Activated CD4-positive, alpha-beta T cell treated with anti-CD3 and anti-CD28 coated beads, Interleukin-2, Interleukin-4, amounts not matched to agents 100 ng/mL and 50 ng/mL, durations not matched to agents 16 hours and 8 hours (primary cell): Measurements from ENCODE around the gene HPSE2.
A peak's percentile ranks its signal among the peaks of the same experiment; 100 is the strongest.

Source experiments
- DNase-seq: peaks from one replicate; pipeline ENCODE4 v3.0.0-alpha.2; 2020; ENCODE audit warnings: low spot score

HPSE2 gene

DNA sequence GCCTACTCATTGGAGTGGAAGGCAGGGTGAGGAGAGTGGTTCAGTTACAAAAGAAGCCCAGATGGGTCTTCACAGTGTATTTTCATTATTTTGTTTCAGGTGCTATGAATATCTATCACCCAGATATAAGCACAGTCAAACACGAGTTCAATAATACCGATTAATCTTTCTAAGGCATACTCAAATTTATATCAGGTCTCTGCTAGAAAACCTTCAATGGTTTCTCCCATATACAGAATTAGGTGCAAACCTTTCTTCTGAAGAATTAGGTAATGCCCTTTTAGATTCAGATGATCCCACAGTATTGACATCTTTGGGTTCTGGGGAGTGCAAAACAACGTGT is 774.2 kb downstream of the HPSE2 start:
- DNase-seq = no peak

GRCh38 chr10:98460837-98461499 is 774.7 kb downstream of the HPSE2 start:
- DNase-seq = no peak

GRCh38 chr10:98458809-98459784 is 776.6 kb downstream of the HPSE2 start:
- no peak for DNase-seq

GRCh38 chr10:98457721-98458120 is 777.9 kb downstream of the HPSE2 start:
- DNase-seq = no peak

GRCh38 chr10:98456686-98457482 is 778.8 kb downstream of the HPSE2 start:
- no peak for DNase-seq

- DNase-seq = no peak
These were observed 779.5 kb downstream of the HPSE2 start for GRCh38 chr10:98456043-98456570.

GRCh38 chr10:98453729-98454128 is 781.9 kb downstream of the HPSE2 start:
- no peak for DNase-seq

DNA sequence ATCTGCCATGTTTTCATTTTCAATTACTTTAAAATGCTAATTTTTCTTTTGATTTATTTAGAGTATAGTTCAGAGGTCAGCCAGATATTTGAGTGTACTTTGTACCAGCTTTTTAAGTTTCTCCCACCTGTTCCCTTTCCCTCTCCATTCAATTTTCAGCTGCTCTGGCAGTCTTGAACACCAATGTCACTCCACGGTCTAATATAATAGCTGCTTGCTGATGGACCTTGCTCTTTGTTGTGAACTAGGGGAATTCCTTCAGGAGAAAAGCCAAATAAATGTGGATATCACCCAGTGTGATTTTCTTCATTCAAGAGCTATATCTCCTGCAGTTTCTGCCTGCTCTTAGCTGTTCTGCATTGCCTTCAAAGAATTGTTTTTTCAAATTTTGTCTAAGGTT is 785.0 kb downstream of the HPSE2 start:
- DNase-seq = no peak

DNA sequence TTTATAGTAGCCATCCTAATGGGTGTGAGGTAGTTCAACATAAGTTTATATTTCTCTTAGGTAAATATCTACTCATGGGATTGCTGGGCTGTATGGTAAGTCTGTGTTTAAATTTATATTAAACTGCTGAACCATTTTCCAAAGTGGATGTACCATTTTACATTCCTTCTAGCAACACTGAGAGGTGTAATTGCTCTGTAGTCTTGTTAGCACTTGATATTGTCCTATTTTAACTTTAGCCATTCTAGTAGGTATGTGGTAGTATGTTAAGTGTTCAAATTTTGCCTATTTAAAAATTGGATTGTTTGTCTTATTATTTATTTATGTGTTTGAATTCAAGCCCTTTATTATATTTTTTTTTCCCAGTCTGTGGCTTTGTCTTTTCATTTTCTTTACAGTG is 786.4 kb downstream of the HPSE2 start:
- no peak for DNase-seq

DNA sequence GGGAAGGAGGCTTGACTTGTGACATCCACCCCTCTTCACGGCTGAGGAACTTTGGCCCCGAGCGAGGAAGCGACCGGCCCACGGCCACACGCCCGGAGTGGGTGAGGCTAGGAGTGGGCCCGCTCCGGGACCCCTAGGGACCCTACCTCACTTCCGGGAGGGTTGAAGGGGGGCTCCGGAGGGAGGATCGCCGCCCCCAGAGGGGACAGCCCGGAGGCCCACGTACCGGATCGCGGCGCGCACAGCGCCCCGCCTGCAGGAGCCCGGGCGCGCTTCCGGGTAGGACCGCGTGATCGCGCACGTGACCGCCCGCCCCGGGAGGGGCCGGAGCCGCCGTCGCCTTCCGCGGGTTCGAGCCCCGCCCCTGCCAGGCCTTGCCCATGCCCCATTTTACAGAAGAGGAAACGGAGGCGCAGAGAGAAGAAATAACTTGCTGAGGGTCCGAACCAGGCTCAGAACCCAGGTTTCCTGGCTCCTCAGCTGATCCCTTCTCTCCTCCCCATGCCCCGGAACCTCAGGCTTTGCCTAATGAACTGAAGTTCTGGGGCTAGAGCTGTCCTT is 788.9 kb downstream of the HPSE2 start, which contains the start of gene HPS1:
TSS of gene HPS1 (minus strand) at position 275 of the 561 bp plus-strand sequence. CDS start 3,695 bp downstream, outside the sequence.
- peak; percentile 85 for DNase-seq

- peak; percentile 26 for DNase-seq
These were observed 789.4 kb downstream of the HPSE2 start for GRCh38 chr10:98446151-98446660.

GRCh38 chr10:98445200-98445812 is 790.3 kb downstream of the HPSE2 start:
- no peak for DNase-seq

DNA sequence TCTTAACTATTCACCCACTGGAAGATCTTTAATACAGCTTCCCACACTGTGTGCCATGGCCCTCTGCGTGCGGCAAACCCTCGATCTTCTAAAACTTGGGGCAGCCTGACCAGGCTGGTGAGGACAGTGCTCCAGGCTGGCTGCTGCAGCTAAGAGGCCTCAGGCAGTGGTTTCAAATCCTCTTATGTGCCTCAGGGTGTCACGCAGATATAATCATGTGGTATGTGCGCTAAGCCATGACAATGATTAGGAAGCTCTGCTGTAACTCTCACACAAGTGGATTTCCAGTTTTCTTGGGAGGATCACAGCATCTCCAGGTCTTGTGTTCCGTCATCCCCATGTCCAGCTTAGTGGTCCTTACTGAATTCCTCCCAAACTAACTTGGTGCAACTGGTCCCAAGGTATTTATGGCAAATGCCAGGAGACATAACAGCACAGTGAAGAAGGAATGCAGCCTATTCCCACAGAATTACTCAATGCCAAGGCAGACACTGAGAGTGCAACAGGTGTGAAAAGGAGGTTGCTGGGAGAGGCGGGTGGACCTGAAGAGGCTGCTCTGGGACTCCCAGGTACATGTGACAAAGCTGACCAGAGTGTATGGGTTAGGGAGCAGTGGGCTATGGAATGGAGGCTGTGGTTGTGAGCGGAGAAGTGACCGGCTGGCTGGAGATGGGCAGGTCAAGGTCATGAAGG is 791.2 kb downstream of the HPSE2 start:
- no peak for DNase-seq

- DNase-seq = no peak
These were observed 796.9 kb downstream of the HPSE2 start for GRCh38 chr10:98438715-98439114.

GRCh38 chr10:98436704-98437103 is 798.9 kb downstream of the HPSE2 start:
- DNase-seq = no peak

- no peak for DNase-seq
These were observed 800.5 kb downstream of the HPSE2 start for GRCh38 chr10:98435178-98435577.

DNA sequence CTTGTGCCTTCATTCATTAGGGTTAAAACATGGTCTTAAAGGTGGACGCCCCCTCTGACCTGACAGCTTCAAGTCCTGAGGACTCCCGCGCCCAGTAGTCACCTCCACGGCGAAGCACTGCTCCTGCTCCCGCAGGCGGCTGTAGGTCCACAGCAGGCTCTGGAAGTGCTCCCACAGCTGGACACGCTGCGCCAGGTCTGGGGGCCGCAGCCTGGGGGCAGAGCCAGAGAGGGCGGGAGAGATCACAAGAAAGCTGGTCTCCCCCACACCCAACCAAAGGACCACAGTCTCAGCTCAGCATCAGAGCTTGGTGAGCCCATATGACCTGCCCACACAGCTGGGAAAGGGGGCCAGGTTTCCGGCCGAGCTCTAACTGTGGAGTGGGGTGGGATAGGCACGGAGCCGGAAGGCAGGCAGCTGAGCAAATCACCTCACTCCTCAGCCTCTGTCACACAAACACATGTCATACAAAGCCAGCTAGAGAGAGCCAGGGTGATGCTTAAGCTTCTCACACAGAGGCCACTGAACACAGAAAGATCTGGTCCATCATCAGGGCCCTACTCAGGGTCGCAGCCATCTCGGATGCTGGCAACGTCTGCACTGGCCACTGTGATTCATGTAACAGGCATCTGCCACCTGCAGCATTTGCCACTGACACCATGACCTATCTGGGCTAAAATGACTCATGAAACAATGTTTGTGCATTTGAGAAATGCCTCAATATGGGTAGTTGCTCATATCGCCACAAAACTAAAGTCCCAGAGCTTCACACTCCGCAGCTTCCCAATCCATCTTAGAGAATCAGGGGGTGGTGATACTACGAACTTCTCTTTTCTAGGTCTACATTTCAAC is 801.5 kb downstream of the HPSE2 start:
- DNase-seq = no peak

DNA sequence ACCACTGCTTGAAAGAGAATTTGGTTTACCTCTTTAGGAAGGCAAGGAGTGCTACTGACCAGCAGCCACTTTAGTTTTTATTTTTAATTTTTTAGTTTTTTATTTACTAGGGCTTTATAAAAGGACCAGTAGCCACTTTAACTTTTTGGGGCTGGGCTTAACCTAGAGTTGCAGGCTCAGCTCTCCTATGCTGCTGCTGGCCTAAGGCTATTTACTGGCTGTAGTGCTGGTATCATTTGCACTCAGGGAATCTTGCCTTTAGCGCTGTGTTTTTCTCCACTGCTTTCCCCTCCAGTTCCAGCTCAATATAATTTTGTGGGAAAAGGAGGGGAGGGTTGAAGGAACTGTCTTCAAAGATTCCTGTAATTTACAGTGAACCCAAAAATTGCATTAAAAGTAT is 802.3 kb downstream of the HPSE2 start:
- DNase-seq = no peak

GRCh38 chr10:98432330-98432729 is 803.3 kb downstream of the HPSE2 start:
- no peak for DNase-seq

GRCh38 chr10:98431016-98431415 is 804.6 kb downstream of the HPSE2 start:
- DNase-seq = no peak
